HepG2 (cell line): ENCODE data around the gene CD24. TPM values are rescaled to one million over a fixed set of nuclear protein-coding genes. Genes with fewer than 3 reads are reported as not detected.

ENCODE experiments used
- FOSL2 ChIP-seq: sonication (generic); formaldehyde crosslinking; IDR thresholded peaks from 2 replicates; pipeline ENCODE4 v1.4.0; 2020; ENCODE audit warnings: missing genetic modification reagents
- GATAD1 ChIP-seq: IDR thresholded peaks from 2 replicates; pipeline ENCODE4 v1.6.1; 2016; ENCODE audit warnings: missing genetic modification reagents, missing compliant biosample characterization
- IRF2 ChIP-seq: IDR thresholded peaks from 2 replicates; pipeline ENCODE4 v1.6.1; 2018; ENCODE audit warnings: missing genetic modification reagents, missing compliant biosample characterization
- KAT8 ChIP-seq: IDR thresholded peaks from 2 replicates; pipeline ENCODE4 v1.6.1; 2016; ENCODE audit warnings: missing genetic modification reagents, missing compliant biosample characterization
- KLF16 ChIP-seq, 2 experiments: sonication (generic) in 1 of 2; formaldehyde crosslinking in 1 of 2; IDR thresholded peaks; 2 replicates each; pipeline versions ENCODE4 v1.6.1 to v1.8.0; 2016 to 2023; ENCODE audit warnings: missing genetic modification reagents in 2 of 2, missing compliant biosample characterization in 1 of 2
- KLF6 ChIP-seq: IDR thresholded peaks from 2 replicates; pipeline ENCODE4 v1.8.0; 2016; ENCODE audit warnings: missing biosample characterization, missing genetic modification reagents
- MED1 ChIP-seq: sonication (generic); formaldehyde crosslinking; IDR thresholded peaks from 2 replicates; pipeline ENCODE4 v1.4.0; 2020; ENCODE audit warnings: missing genetic modification reagents
- PPARG ChIP-seq: conservative IDR thresholded peaks from 2 replicates; pipeline ENCODE4 v1.6.1; 2016; ENCODE audit warnings: missing biosample characterization, missing genetic modification reagents
- TEAD3 ChIP-seq: optimal IDR thresholded peaks from 2 replicates; pipeline ENCODE3; 2016; ENCODE audit warnings: borderline replicate concordance
- ZBTB7A ChIP-seq: sonication (generic); formaldehyde crosslinking; IDR thresholded peaks from 2 replicates; pipeline ENCODE4 v1.8.0; 2022; ENCODE audit warnings: mild to moderate bottlenecking, missing genetic modification reagents
- ZFP37 ChIP-seq: sonication (generic); formaldehyde crosslinking; IDR thresholded peaks from 2 replicates; pipeline ENCODE4 v1.4.0; 2020; ENCODE audit warnings: missing genetic modification reagents, borderline replicate concordance
- ZNF12 ChIP-seq: sonication (generic); formaldehyde crosslinking; IDR thresholded peaks from 2 replicates; pipeline ENCODE4 v1.5.0; 2020; ENCODE audit warnings: missing genetic modification reagents
- ZNF180 ChIP-seq: sonication (generic); formaldehyde crosslinking; IDR thresholded peaks from 2 replicates; pipeline ENCODE4 v1.4.0; 2020; ENCODE audit warnings: low read depth, missing genetic modification reagents, borderline replicate concordance
- ZNF557 ChIP-seq: sonication (generic); formaldehyde crosslinking; IDR thresholded peaks from 2 replicates; pipeline ENCODE4 v1.4.0; 2020; ENCODE audit warnings: missing genetic modification reagents
- ZNF605 ChIP-seq: sonication (generic); formaldehyde crosslinking; IDR thresholded peaks from 2 replicates; pipeline ENCODE4 v1.8.0; 2022; ENCODE audit warnings: mild to moderate bottlenecking, missing genetic modification reagents
- ZNF766 ChIP-seq: sonication (generic); formaldehyde crosslinking; IDR thresholded peaks from 2 replicates; pipeline ENCODE4 v1.5.0; 2020; ENCODE audit warnings: missing genetic modification reagents, borderline replicate concordance
- ZSCAN21 ChIP-seq: sonication (generic); formaldehyde crosslinking; IDR thresholded peaks from 2 replicates; pipeline ENCODE4 v1.8.0; 2022; ENCODE audit warnings: mild to moderate bottlenecking, missing genetic modification reagents, moderate library complexity, borderline replicate concordance
- polyA plus RNA-seq, 8 experiments: library from polyadenylated mRNA; depleted of rRNA in 3 of 8; stranded (reverse) in 7 of 8; unstranded in 1 of 8; fragments of >200 nt; fragmentation: Illumina TruSeq in 4 of 8; extraction: Trizol in 4 of 8; gene quantifications; 2 replicates each; pipeline versions ENCODE4 v1.2.1 to v1.2.3, GENCODE V29; 2011 to 2016; ENCODE audit warnings: low read depth in 4 of 8, missing spikeins in 1 of 8, mixed read lengths in 1 of 8; ENCODE audit not compliant: insufficient read depth in 1 of 8
- total RNA-seq, 5 experiments: library from RNA; depleted of rRNA; stranded (reverse); fragments of >200 nt; fragmentation: Illumina TruSeq; extraction: Trizol; gene quantifications; 2 replicates each; pipeline ENCODE4 v1.2.3, GENCODE V29; 2016; ENCODE audit warnings: low read depth in 1 of 5
- TF ChIP-seq, protein P1 (sequence below): sonication (generic); formaldehyde crosslinking; IDR thresholded peaks from 2 replicates; pipeline ENCODE4 v1.5.0; 2020; ENCODE audit warnings: mild to moderate bottlenecking, missing genetic modification reagents
- TF ChIP-seq, protein P2 (sequence below): sonication (generic); formaldehyde crosslinking; IDR thresholded peaks from 2 replicates; pipeline ENCODE4 v1.5.0; 2020; ENCODE audit warnings: missing genetic modification reagents
- TF ChIP-seq, protein P3 (sequence below): IDR thresholded peaks from 2 replicates; pipeline ENCODE4 v1.6.1; 2012; ENCODE audit warnings: low read depth, low read length, improper control_type of control experiment
- TF ChIP-seq, protein P4 (sequence below): sonication (generic); formaldehyde crosslinking; conservative IDR thresholded peaks from 2 replicates; pipeline ENCODE4 v1.4.0; 2020; ENCODE audit warnings: missing genetic modification reagents
- TF ChIP-seq, protein P5 (sequence below): sonication (generic); formaldehyde crosslinking; conservative IDR thresholded peaks from 2 replicates; pipeline ENCODE4 v1.4.0; 2020; ENCODE audit warnings: missing genetic modification reagents

Gene CD24
- total and polyA plus RNA-seq, 2 of the 13 experiments (the other 11 are each of a cell fraction or from before 2014, with no cell fraction given), result 11.3 to 30.5 TPM

DNA sequence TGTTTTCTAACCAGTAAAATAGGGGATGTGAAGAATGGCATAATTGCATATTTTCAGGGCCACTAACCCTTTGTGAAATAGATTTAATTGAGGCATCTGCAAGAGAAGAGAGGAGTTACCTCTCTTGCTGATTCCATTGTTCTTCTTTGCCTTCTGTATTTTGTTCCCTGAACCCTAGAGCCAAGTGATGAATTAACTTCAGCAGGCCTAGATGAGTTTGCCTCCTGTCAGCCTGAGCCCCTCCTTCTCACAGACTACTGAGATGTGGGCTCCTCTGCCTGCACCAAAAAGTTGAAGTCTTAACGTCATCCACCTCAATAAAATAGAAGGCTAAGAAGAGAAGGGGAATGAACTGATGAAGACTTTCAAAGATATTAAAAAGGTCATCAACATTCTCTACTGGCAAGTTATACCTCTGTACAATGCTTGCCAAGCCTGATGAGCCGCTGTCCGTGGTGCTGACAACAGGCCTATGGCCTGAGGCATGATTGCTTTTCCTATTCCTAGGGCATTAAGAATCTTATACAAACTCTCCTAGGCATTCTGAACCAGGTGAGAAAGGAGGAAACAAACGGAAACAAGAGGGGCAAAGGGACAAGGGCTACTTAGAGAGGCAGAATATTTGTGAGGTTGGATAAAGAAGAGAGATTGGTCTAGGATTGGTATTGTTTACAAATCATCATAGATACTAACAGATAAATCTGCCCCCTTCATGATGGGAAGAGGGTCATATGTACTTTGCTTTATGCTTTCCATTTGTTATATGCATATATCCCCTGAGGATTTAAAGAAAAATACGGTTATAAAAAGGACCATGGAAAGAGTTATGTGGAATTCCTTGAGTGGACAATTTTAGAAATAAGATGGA lies 46.8 kb downstream of the CD24 start (continued):
- TF ChIP-seq, protein P1, sequence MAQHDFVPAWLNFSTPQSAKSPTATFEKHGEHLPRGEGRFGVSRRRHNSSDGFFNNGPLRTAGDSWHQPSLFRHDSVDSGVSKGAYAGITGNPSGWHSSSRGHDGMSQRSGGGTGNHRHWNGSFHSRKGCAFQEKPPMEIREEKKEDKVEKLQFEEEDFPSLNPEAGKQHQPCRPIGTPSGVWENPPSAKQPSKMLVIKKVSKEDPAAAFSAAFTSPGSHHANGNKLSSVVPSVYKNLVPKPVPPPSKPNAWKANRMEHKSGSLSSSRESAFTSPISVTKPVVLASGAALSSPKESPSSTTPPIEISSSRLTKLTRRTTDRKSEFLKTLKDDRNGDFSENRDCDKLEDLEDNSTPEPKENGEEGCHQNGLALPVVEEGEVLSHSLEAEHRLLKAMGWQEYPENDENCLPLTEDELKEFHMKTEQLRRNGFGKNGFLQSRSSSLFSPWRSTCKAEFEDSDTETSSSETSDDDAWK (CRISPR knock-in tag), result no peak
- TF ChIP-seq ZNF180 (CRISPR knock-in tag) (no peak), IRF2 (CRISPR knock-in tag) (peak; percentile 43; the same call in 1 of the 2 replicates), MED1 (CRISPR knock-in tag) (no peak), ZNF605 (CRISPR knock-in tag) (peak; percentile 50; the same call in 1 of the 2 replicates), ZNF12 (CRISPR knock-in tag) (0 out of 2 replicates have a peak, but pooled peaks have one; percentile 35), TEAD3 (CRISPR knock-in tag) (peak; percentile 32), KLF6 (peak; percentile 82; the same call in 1 of the 2 replicates), KLF16 (CRISPR knock-in tag; IDR thresholded peaks at IDR 0.05) (peak in 1 of 2 experiments; percentile 79; a peak in 1 of 4 replicates), KAT8 (CRISPR knock-in tag) (0 out of 2 replicates have a peak, but pooled peaks have one; percentile 34), ZFP37 (CRISPR knock-in tag) (0 out of 2 replicates have a peak, but pooled peaks have one; percentile 36), PPARG (CRISPR knock-in tag) (peak; percentile 59), FOSL2 (CRISPR knock-in tag) (0 out of 2 replicates have a peak, but pooled peaks have one; percentile 22), ZNF557 (CRISPR knock-in tag) (0 out of 2 replicates have a peak, but pooled peaks have one; percentile 23), ZSCAN21 (CRISPR knock-in tag) (0 out of 2 replicates have a peak, but pooled peaks have one; percentile 44), GATAD1 (CRISPR knock-in tag) (0 out of 2 replicates have a peak, but pooled peaks have one; percentile 42), ZNF766 (CRISPR knock-in tag) (0 out of 2 replicates have a peak, but pooled peaks have one; percentile 38), ZBTB7A (CRISPR knock-in tag) (no peak)
- TF ChIP-seq, protein P2, sequence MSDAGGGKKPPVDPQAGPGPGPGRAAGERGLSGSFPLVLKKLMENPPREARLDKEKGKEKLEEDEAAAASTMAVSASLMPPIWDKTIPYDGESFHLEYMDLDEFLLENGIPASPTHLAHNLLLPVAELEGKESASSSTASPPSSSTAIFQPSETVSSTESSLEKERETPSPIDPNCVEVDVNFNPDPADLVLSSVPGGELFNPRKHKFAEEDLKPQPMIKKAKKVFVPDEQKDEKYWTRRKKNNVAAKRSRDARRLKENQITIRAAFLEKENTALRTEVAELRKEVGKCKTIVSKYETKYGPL (CRISPR knock-in tag), result peak; percentile 51; the same call in 1 of the 2 replicates
- TF ChIP-seq, protein P3, sequence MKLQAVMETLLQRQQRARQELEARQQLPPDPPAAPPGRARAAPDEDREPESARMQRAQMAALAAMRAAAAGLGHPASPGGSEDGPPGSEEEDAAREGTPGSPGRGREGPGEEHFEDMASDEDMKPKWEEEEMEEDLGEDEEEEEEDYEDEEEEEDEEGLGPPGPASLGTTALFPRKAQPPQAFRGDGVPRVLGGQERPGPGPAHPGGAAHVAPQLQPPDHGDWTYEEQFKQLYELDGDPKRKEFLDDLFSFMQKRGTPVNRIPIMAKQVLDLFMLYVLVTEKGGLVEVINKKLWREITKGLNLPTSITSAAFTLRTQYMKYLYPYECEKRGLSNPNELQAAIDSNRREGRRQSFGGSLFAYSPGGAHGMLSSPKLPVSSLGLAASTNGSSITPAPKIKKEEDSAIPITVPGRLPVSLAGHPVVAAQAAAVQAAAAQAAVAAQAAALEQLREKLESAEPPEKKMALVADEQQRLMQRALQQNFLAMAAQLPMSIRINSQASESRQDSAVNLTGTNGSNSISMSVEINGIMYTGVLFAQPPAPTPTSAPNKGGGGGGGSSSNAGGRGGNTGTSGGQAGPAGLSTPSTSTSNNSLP, result no peak
- TF ChIP-seq, protein P4, sequence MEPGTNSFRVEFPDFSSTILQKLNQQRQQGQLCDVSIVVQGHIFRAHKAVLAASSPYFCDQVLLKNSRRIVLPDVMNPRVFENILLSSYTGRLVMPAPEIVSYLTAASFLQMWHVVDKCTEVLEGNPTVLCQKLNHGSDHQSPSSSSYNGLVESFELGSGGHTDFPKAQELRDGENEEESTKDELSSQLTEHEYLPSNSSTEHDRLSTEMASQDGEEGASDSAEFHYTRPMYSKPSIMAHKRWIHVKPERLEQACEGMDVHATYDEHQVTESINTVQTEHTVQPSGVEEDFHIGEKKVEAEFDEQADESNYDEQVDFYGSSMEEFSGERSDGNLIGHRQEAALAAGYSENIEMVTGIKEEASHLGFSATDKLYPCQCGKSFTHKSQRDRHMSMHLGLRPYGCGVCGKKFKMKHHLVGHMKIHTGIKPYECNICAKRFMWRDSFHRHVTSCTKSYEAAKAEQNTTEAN (CRISPR knock-in tag), result peak; percentile 31; the same call in 1 of the 2 replicates
- TF ChIP-seq, protein P5, sequence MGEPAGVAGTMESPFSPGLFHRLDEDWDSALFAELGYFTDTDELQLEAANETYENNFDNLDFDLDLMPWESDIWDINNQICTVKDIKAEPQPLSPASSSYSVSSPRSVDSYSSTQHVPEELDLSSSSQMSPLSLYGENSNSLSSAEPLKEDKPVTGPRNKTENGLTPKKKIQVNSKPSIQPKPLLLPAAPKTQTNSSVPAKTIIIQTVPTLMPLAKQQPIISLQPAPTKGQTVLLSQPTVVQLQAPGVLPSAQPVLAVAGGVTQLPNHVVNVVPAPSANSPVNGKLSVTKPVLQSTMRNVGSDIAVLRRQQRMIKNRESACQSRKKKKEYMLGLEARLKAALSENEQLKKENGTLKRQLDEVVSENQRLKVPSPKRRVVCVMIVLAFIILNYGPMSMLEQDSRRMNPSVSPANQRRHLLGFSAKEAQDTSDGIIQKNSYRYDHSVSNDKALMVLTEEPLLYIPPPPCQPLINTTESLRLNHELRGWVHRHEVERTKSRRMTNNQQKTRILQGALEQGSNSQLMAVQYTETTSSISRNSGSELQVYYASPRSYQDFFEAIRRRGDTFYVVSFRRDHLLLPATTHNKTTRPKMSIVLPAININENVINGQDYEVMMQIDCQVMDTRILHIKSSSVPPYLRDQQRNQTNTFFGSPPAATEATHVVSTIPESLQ (CRISPR knock-in tag), result 0 out of 2 replicates have a peak, but pooled peaks have one; percentile 72
